Central memory CD8-positive, alpha-beta T cell (primary cell): ENCODE measurements around the gene NEIL3.

Experiments used
- ATAC-seq: fragments of 150-1000 bp; cut with Tn5 transposase; replicated peaks from 2 replicates; pipeline ENCODE4 v1.10.0; 2022; ENCODE audit warnings: mild to moderate bottlenecking, moderate FRiP score, moderate number of reproducible peaks; ENCODE audit not compliant: poor library complexity, severe bottlenecking; ENCODE audit errors: extremely low read depth
- DNase-seq, 2 donors: peaks; one replicate each; pipeline ENCODE4 v3.0.0; 2021; ENCODE audit warnings: low spot score in 2 of 2
- H3K27ac Mint-ChIP-seq: one replicate; pipeline ENCODE4 v1.8.0; 2022; ENCODE audit warnings: low read depth, mild to moderate bottlenecking, moderate library complexity, mixed read lengths
- H3K27me3 Mint-ChIP-seq: one replicate; pipeline ENCODE4 v1.8.0; 2022; ENCODE audit warnings: mixed read lengths
- H3K36me3 Mint-ChIP-seq: one replicate; pipeline ENCODE4 v1.8.0; 2022; ENCODE audit warnings: mild to moderate bottlenecking, moderate library complexity, mixed read lengths; ENCODE audit not compliant: insufficient read depth
- H3K4me1 Mint-ChIP-seq: one replicate; pipeline ENCODE4 v1.8.0; 2022; ENCODE audit warnings: mixed read lengths
- H3K4me3 Mint-ChIP-seq: one replicate; pipeline ENCODE4 v1.8.0; 2022; ENCODE audit warnings: mild to moderate bottlenecking, moderate library complexity, mixed read lengths
- H3K9me3 Mint-ChIP-seq: one replicate; pipeline ENCODE4 v1.8.0; 2022; ENCODE audit warnings: mixed read lengths

The NEIL3 gene

DNA sequence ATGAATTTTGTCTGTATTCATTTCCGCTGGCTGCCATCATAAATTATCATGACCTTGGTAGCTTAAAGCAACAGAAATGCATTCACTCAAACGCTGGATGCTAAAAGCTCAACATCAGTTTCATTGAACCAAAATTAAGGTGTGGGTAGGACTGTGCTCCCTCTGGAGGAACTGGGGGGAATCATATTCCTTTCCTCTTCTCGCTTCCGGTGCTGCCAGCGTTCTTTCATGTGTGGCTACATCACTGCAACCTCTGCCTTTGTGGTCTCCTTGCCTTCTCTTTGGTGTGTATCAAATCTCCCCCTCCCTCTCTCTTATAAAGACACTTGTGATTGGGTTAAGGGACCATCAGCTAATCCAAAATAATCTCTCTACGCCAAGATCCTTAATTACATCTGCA is 39.5 kb downstream of the NEIL3 start:
- Mint-ChIP-seq H3K4me3 (no peak overlapping the region), H3K36me3 (peaks cover 6% of the 10 kb centered on the region), H3K27me3 (no peaks in the 10 kb centered on the region), H3K4me1 (no peaks in the 10 kb centered on the region), H3K27ac (no peak overlapping the region), H3K9me3 (no peaks in the 10 kb centered on the region)
- DNase-seq (no peak), ATAC-seq (no peak)

DNA sequence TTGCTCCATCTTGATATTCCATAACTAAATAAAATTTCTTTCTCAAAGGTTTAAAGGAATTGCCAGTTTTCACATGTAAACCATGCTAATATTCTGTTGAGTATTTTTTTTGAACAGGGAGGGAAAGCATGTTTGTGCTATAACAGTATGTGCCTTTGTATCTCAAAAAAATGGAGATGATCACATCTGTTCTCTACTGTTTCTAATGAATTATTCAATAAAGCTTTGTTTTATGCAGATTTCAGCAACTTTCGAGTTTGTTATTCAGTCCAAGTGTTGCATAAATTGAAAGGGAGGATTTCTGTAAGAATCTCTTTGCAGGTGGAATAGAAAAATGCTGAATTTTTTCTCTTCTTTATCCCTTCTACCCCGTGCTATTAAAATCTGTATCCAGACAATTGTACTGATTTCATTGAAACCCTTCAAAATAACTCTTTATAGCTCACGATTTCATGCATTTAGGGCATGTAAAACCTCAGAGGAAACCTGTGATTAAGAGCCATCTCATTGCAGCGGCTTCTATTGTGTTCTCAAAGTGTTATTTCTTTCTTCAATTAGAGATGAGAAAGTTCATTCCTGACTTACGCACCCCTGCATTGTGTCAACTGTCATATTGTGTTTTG is 42.1 kb downstream of the NEIL3 start:
- Mint-ChIP-seq H3K4me3 (no peak overlapping the region), H3K4me1 (no peaks in the 10 kb centered on the region), H3K36me3 (peaks cover 4% of the 10 kb centered on the region)

DNA sequence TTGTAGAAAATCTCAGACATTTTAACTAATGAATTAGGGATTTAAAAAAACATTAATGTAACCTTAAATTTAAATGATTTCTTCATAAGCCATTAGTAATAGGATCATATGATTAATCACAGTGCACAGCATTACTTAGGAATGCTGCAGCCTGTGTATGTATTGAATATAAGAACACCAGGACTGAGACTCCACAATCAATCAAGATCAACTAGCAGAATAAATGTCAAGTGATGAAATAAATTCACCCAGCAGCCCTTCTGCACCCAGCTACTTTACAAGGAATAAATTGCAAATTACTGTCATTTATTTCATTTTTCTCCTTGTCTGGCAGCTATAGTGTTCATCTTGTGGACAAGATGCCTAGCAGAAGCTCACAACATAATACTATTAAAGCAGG is 46.5 kb downstream of the NEIL3 start:
- H3K9me3 Mint-ChIP-seq = no peaks in the 10 kb centered on the region
- no peaks in the 10 kb centered on the region for H3K4me1 Mint-ChIP-seq
- no peak overlapping the region for H3K27ac Mint-ChIP-seq
- no peaks in the 10 kb centered on the region for H3K36me3 Mint-ChIP-seq
- no peak for ATAC-seq
- DNase-seq = no peak
- H3K27me3 Mint-ChIP-seq = no peaks in the 10 kb centered on the region
- no peak overlapping the region for H3K4me3 Mint-ChIP-seq

More for the DNA sequence above, 42.1 kb downstream of the NEIL3 start:
- Mint-ChIP-seq H3K9me3 (no peaks in the 10 kb centered on the region), H3K27me3 (no peaks in the 10 kb centered on the region), H3K27ac (no peak overlapping the region)
- DNase-seq (no peak), ATAC-seq (no peak)

DNA sequence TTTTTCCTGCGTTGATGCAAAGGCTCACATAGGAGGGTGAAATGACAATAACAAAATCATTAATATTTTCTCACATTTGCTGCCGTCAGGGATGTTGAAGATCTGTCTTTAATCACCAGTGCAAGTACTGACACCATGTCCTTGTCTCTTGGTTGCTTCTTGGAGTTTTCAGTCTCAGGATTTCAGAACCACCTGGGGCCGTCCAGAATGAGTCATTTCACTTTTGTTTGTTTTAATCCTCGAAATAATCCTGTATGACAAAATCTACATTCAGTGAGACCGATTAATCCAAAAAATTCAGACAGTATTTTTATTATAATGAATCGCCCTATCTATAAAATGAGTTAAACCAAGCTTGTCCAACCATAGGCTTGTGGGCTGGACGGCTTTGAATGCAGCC is 47.2 kb downstream of the NEIL3 start:
- Mint-ChIP-seq H3K4me3 (no peak overlapping the region), H3K27ac (no peak overlapping the region), H3K9me3 (no peaks in the 10 kb centered on the region), H3K36me3 (no peaks in the 10 kb centered on the region), H3K27me3 (no peaks in the 10 kb centered on the region), H3K4me1 (no peaks in the 10 kb centered on the region)
- ATAC-seq = no peak
- DNase-seq = no peak

DNA sequence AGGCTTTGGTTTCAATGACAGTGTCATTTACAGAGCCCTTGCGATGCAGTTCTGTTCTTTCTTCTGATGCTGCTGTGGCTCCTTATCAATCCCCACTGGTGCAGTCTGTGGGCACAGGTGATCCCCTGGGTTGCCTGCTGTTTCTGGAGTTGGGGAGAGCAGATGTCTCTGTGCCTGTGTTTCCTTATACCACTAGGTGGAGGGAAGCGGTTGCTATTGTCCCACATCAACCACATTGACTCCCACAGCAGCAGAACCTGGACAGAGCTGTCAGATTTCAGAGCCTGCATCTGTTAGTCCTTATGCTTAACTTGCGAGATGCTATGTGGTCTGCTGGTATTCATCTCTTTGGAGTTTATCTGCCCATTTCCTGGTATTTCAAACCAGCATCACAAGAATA is 57.7 kb downstream of the NEIL3 start:
- no peaks in the 10 kb centered on the region for H3K9me3 Mint-ChIP-seq
- no peaks in the 10 kb centered on the region for H3K4me1 Mint-ChIP-seq
- ATAC-seq (no peak), DNase-seq (no peak)
- H3K4me3 Mint-ChIP-seq = no peak overlapping the region
- H3K36me3 Mint-ChIP-seq = no peaks in the 10 kb centered on the region
- H3K27ac Mint-ChIP-seq = no peak overlapping the region
- no peaks in the 10 kb centered on the region for H3K27me3 Mint-ChIP-seq

DNA sequence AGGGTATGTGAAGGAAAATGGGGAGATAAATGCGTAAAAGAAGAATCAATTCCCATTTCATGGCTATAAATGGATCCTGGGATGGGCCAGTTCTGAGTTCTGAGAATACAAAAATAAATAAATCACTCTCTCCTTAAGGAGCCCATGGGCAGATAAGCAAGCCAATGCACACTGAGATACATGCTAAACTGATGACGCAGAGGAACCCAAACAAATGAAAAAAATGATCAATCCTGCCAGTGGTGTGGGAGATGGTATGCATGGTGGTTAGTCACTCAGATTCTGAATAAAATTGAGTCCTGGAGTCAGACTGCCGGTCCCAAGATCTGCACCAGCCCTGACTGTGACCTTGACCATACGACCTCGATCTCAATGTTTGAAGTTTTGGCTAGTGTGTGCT is 59.7 kb downstream of the NEIL3 start:
- Mint-ChIP-seq H3K27me3 (no peaks in the 10 kb centered on the region), H3K9me3 (no peaks in the 10 kb centered on the region), H3K4me3 (no peak overlapping the region), H3K27ac (no peak overlapping the region), H3K4me1 (no peaks in the 10 kb centered on the region), H3K36me3 (no peaks in the 10 kb centered on the region)
- no peak for DNase-seq
- no peak for ATAC-seq

DNA sequence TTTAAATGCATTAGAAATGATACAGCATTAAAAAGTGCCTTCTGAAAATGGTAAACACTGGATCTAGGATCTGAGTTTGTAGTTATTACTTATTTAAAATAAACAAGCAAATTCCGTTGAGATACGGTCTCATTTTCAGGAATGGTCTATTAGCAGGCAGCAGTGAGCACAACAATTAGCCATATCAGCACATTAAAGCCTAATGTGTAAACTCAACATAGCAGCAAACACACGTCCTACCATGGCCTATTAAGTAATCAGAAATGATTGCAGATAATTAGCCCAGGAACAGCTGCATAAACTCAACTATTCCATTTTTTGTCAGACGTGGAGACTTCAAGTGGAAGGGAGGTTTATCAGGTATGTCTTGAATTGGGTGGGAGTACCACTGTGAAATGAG is 61.8 kb downstream of the NEIL3 start:
- ATAC-seq = no peak
- no peaks in the 10 kb centered on the region for H3K9me3 Mint-ChIP-seq
- H3K4me3 Mint-ChIP-seq = no peak overlapping the region
- no peaks in the 10 kb centered on the region for H3K36me3 Mint-ChIP-seq
- no peaks in the 10 kb centered on the region for H3K27me3 Mint-ChIP-seq
- H3K27ac Mint-ChIP-seq = no peak overlapping the region
- no peaks in the 10 kb centered on the region for H3K4me1 Mint-ChIP-seq
- DNase-seq = no peak

DNA sequence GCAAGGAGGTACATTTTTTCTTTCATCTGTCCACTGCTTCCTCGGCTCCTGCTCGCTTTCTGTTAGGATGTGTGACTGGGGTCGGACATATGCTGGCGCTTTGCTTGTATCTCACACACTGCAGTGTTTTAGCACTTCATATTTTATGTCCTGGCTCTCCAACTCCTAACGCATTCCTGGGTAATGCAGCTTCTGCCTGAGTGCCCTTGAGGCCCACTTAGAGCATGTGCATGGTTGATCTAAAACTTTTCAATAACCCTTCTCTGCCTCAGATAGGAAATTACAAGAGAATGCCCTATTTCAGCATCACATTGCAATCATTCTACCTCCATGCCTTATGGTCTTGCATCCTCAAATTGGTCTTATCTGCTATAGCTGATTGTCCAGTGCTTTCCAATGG is 65.3 kb downstream of the NEIL3 start:
- Mint-ChIP-seq H3K27ac (no peak overlapping the region), H3K4me1 (no peaks in the 10 kb centered on the region), H3K27me3 (peaks cover 12% of the 10 kb centered on the region), H3K4me3 (no peak overlapping the region), H3K9me3 (no peaks in the 10 kb centered on the region), H3K36me3 (no peaks in the 10 kb centered on the region)
- DNase-seq = no peak
- ATAC-seq = no peak

DNA sequence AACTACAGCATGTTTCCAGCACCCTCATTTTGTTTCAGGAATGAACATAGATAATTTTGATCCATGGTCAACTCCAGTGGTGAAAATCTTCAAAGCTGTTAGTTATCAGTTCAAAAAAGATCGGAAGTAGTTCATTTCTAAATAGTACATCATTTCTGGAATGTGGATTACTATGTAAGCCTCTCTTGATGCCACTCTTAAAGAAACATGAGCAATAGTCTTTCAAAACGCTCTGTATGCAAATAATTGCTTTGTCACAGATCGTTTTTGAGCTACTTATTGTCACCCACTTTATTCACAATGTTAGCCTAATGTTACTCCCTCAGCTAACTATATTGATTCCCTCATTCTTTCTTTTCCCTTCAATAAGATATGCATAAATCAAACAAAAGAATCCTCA is 65.7 kb downstream of the NEIL3 start:
- DNase-seq = no peak
- Mint-ChIP-seq H3K4me1 (no peaks in the 10 kb centered on the region), H3K27ac (no peak overlapping the region), H3K4me3 (no peak overlapping the region), H3K9me3 (no peaks in the 10 kb centered on the region), H3K36me3 (no peaks in the 10 kb centered on the region), H3K27me3 (peaks cover 12% of the 10 kb centered on the region)
- no peak for ATAC-seq

DNA sequence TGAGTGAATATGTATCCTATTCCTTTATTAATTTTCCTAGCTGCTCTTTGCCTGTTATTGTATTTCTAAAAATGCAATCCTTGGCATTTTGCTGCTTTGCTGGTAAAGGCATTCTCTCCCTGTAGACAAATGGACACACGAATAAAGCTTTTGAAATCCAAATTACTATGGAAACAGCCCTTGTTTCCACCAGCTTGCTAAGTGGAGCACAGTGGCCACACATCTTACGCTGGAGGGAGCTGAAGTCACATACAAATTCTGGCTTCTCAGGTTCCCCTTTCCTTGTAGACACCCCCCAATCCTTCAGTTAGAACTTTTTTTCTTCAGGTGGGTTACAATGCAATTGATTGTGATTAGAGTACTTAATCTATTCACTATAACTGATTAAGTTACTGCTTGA is 66.3 kb downstream of the NEIL3 start:
- no peak overlapping the region for H3K4me3 Mint-ChIP-seq
- H3K27me3 Mint-ChIP-seq = peaks cover 12% of the 10 kb centered on the region
- no peaks in the 10 kb centered on the region for H3K36me3 Mint-ChIP-seq
- ATAC-seq = no peak
- H3K4me1 Mint-ChIP-seq = no peaks in the 10 kb centered on the region
- no peak overlapping the region for H3K27ac Mint-ChIP-seq
- DNase-seq = no peak
- no peaks in the 10 kb centered on the region for H3K9me3 Mint-ChIP-seq

DNA sequence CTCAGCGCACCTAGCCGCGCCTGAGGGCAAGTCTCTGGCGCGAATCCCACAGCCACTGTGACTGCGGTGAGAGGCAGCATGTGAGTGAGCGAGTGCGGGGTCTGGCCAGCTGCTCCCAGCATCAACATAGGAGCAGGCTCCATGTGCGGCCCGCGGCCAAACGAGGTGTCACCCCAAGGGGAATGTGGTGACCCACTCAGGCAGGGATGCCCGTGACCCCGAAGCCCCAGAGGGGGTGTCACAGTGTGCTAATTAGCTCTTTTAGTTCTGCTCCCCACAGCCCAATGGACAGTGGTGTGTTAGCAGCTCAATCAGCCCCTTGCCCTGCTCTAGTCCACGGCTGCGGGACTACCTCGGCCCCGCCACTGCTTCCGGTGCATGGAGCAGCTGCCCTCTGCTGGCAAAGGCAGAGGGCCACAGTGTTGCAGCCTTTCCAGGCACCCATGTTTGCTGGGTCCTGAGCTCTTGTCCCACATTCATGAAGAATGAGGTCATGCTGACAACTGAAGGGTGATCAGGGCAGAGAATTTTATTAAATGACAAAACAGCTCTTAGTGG is 71.1 kb downstream of the NEIL3 start:
- ATAC-seq (no peak), DNase-seq (no peak)
- H3K27ac Mint-ChIP-seq = no peak overlapping the region
- H3K4me1 Mint-ChIP-seq = no peaks in the 10 kb centered on the region
- H3K4me3 Mint-ChIP-seq = no peak overlapping the region
- H3K36me3 Mint-ChIP-seq = no peaks in the 10 kb centered on the region
- H3K9me3 Mint-ChIP-seq = no peaks in the 10 kb centered on the region
- H3K27me3 Mint-ChIP-seq = peaks cover 40% of the 10 kb centered on the region

DNA sequence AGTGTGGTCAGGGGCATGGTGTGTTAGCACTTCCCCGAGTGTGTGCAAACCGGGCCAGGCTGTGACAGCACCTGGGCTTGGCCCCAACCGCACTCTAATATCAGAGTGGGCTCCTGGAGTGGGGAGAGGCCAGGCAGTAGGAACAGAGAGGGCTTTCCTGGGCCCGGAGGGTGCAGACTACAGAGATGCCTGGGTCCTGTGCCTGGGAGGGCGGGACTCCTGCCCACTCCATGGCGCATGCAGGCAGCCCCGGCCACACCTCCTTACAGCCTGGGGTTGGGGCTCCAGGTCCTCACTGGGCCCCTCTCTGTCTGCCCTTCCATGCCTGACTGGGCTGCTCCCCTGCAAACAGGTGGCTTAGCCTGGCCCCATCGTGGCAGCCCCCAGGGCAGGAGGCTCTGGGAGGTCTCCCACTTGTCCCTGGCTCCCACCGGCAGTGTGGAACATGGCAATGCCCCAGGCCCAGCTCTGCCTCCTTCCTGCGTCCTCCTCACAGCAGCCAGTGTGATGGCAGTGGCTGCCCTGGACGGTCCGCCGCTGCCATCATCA is 72.2 kb downstream of the NEIL3 start:
- H3K36me3 Mint-ChIP-seq = no peaks in the 10 kb centered on the region
- no peaks in the 10 kb centered on the region for H3K4me1 Mint-ChIP-seq
- no peaks in the 10 kb centered on the region for H3K9me3 Mint-ChIP-seq
- no peak overlapping the region for H3K4me3 Mint-ChIP-seq
- peaks cover 40% of the 10 kb centered on the region for H3K27me3 Mint-ChIP-seq
- no peak overlapping the region for H3K27ac Mint-ChIP-seq
- ATAC-seq (no peak), DNase-seq (no peak)

DNA sequence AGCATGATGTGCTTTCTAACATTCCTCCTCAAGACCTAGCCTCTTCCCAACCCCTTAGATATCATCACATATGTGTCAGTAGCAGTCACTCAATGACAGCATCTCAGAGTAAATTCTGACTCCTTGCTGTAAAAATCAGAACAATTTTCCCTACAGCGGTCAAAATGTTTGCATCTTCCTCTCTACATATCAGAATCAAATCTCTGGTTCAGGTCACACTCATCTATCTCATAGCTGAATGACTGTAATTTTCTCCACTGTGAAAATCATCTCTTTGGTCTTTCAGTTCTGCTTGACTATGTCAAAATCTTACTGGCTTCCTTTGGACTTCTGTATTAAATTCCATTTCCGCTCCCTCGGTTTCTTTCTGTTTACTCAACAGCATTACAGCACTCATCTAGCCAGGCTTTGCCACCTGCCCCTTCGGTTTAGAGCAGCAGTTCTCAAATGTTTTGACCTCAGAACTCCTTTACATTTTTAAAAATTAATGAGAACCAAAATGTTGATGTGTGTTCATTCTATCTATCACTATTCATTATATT is 75.3 kb downstream of the NEIL3 start:
- Mint-ChIP-seq H3K36me3 (no peaks in the 10 kb centered on the region), H3K4me3 (no peak overlapping the region), H3K4me1 (no peaks in the 10 kb centered on the region), H3K27me3 (peaks cover 28% of the 10 kb centered on the region), H3K9me3 (no peaks in the 10 kb centered on the region), H3K27ac (no peak overlapping the region)
- DNase-seq (no peak), ATAC-seq (no peak)
